Measurements from ENCODE around the gene GNB1L. TPM values are rescaled to one million over a fixed set of nuclear protein-coding genes. Genes with fewer than 3 reads are reported as not detected.

Gene GNB1L
- total RNA-seq, 1 experiment from 2014 or later, result 27.0 TPM

DNA sequence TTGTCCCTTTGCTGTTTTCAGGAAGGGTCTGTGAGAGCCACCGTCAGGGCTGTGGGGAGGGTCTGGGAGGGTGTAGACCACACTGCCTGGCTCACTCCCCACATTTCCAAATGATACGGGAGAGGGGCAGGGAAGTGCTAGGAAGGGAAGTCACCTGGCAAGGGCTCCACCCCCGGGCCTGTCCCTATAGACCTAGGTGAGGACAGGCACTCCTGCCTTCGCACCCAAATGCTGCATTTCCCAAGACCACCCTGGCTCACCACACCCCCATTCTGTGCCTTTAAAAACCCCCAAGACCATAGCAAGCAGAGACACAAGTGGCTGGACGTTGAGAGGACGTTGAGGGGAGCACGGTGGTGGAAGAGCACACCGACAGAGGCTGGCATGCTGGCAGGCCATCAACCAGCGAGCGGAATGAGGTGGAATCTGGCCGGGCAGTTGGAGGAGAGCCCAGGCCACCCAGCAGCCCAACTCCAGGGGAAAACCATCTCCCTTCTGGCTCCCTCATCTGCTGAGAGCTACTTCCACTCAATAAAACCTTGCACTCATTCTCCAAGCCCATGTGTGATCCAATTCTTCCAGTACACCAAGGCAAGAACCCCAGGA, 45.7 kb downstream of the GNB1L start:
- H3K9me3 ChIP-seq (ENCODE audit: low read length), result no peaks in the 10 kb centered on the region
- H3F3A ChIP-seq (ENCODE audit: low read length, unreplicated experiment), result peaks cover 3% of the 10 kb centered on the region
- CTCF ChIA-PET, result no interaction called here
- no peak for DNase-seq
- ATAC-seq, result no peak
- no peak overlapping the region for H3K4me3 ChIP-seq (ENCODE audit: low read length)
- H4K20me1 ChIP-seq (ENCODE audit: low read length), result no peaks in the 10 kb centered on the region
- intact Hi-C loops (cut with micrococcal nuclease), result no loop called here
- H3K36me3 ChIP-seq (ENCODE audit: low read depth, low read length), result no peaks in the 10 kb centered on the region
- H3K79me2 ChIP-seq (ENCODE audit: low read length), result no peaks in the 10 kb centered on the region
- POLR2A ChIA-PET (ENCODE audit: unreplicated experiment), result no interaction called here
- no peak overlapping the region for H3K27ac ChIP-seq (ENCODE audit: low read length)
- H3K4me2 ChIP-seq (ENCODE audit: low read length), result no peak overlapping the region
- no TSS peak for BruUV-seq (replicated peaks)
- H3K4me1 ChIP-seq (ENCODE audit: insufficient read depth, low read length), result peaks cover 20% of the 10 kb centered on the region
- no peaks in the 10 kb centered on the region for H3K9me2 ChIP-seq (replicated peaks; ENCODE audit: low read length)
- TF ChIP-seq, protein P1, sequence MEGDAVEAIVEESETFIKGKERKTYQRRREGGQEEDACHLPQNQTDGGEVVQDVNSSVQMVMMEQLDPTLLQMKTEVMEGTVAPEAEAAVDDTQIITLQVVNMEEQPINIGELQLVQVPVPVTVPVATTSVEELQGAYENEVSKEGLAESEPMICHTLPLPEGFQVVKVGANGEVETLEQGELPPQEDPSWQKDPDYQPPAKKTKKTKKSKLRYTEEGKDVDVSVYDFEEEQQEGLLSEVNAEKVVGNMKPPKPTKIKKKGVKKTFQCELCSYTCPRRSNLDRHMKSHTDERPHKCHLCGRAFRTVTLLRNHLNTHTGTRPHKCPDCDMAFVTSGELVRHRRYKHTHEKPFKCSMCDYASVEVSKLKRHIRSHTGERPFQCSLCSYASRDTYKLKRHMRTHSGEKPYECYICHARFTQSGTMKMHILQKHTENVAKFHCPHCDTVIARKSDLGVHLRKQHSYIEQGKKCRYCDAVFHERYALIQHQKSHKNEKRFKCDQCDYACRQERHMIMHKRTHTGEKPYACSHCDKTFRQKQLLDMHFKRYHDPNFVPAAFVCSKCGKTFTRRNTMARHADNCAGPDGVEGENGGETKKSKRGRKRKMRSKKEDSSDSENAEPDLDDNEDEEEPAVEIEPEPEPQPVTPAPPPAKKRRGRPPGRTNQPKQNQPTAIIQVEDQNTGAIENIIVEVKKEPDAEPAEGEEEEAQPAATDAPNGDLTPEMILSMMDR (conservative IDR thresholded peaks at IDR 0.05; ENCODE audit: low read depth, low read length), result no peak
- TF ChIP-seq EZH2phosphoT487 (IDR thresholded peaks at IDR 0.05; ENCODE audit: borderline replicate concordance, low read length), result no peak
- TF ChIP-seq EZH2 (IDR thresholded peaks at IDR 0.05; ENCODE audit: low read length, unreplicated experiment), result no peak
- H3K27me3 ChIP-seq (ENCODE audit: low read length), result no peaks in the 10 kb centered on the region
- H2AFZ ChIP-seq (ENCODE audit: low read length), result no peak overlapping the region
- no peak overlapping the region for H3K9ac ChIP-seq (ENCODE audit: low read length)

DNA sequence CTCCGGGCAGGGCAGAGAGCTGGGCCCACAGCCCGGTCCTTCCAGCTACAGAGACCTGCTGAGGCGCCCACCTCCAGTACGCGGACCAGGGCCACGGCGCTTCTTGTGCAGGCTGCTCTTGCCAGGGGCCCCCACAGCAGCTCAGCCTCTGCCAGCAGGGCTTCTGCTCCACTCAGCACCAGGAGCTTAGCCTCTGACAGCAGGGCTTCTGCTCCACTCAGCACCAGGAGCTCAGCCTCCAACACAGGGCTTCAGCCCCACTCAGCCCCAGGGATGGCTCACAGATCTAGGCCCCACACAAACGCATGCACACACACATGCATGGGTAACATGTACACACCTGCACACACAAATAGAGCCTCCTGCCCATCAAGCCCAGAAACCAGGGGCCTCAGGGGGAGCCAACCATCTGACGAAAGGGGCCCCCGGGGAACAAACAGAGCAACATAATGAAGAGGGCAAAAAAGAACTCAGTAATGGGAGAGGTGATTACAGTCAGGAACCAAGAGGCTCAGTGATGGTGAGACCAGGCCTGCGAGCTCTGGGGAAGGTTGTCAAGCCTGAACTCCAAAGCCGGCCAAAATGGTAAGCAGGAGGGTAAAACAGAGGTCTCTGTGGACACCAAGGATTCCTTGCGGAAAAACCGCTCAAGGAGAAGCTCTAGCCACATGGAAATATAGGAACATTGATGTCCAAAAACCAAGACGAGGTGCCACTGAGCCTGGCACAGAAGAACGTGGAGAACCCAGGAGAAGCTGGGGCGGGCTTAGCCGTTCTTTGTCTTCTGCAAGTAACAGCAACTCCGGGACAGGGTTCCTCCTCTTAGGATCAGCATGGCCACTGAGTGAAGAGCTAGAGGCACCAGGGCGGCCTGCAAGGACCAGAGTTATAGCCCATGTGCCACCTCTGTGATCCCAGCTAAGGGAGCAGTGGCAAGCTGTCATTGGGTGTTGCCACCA, 46.5 kb downstream of the GNB1L start:
- Histone ChIP-seq H3K4me1 (ENCODE audit: insufficient read depth, low read length) (peaks cover 20% of the 10 kb centered on the region), H3K4me3 (ENCODE audit: low read length) (no peak overlapping the region), H4K20me1 (ENCODE audit: low read length) (no peaks in the 10 kb centered on the region), H3K27ac (ENCODE audit: low read length) (no peak overlapping the region), H3K9ac (ENCODE audit: low read length) (no peak overlapping the region), H2AFZ (ENCODE audit: low read length) (no peak overlapping the region), H3K36me3 (ENCODE audit: low read depth, low read length) (no peaks in the 10 kb centered on the region), H3K4me2 (ENCODE audit: low read length) (no peak overlapping the region), H3K9me3 (ENCODE audit: low read length) (no peaks in the 10 kb centered on the region), H3F3A (ENCODE audit: low read length, unreplicated experiment) (peaks cover 3% of the 10 kb centered on the region), H3K9me2 (replicated peaks; ENCODE audit: low read length) (no peaks in the 10 kb centered on the region), H3K79me2 (ENCODE audit: low read length) (no peaks in the 10 kb centered on the region), H3K27me3 (ENCODE audit: low read length) (no peaks in the 10 kb centered on the region)
- CTCF ChIA-PET, result no interaction called here
- TF ChIP-seq, protein P1 (conservative IDR thresholded peaks at IDR 0.05; ENCODE audit: low read depth, low read length), result no peak
- TF ChIP-seq EZH2phosphoT487 (IDR thresholded peaks at IDR 0.05; ENCODE audit: borderline replicate concordance, low read length), result no peak
- TF ChIP-seq EZH2 (IDR thresholded peaks at IDR 0.05; ENCODE audit: low read length, unreplicated experiment), result no peak
- intact Hi-C loops (cut with micrococcal nuclease), result no loop called here
- POLR2A ChIA-PET (ENCODE audit: unreplicated experiment), result no interaction called here
- ATAC-seq (no peak), DNase-seq (no peak)
- BruUV-seq (replicated peaks), result no TSS peak
